HepG2 (cell line): ENCODE data around the gene PRR14. TPM values are rescaled to one million over a fixed set of nuclear protein-coding genes. Genes with fewer than 3 reads are reported as not detected.

Experiments used
- CCDC6 ChIP-seq: sonication (generic); formaldehyde crosslinking; IDR thresholded peaks from 2 replicates; pipeline ENCODE4 v1.8.1; 2022; ENCODE audit warnings: mild to moderate bottlenecking, missing genetic modification reagents, moderate library complexity
- ZBTB38 ChIP-seq: sonication (generic); formaldehyde crosslinking; IDR thresholded peaks from 2 replicates; pipeline ENCODE4 v1.5.1; 2020; ENCODE audit warnings: mild to moderate bottlenecking, missing genetic modification reagents
- ZNF10 ChIP-seq: sonication (generic); formaldehyde crosslinking; IDR thresholded peaks from 2 replicates; pipeline ENCODE4 v1.4.0; 2020; ENCODE audit warnings: mild to moderate bottlenecking, low read depth, missing genetic modification reagents, borderline replicate concordance
- ZNF282 ChIP-seq: fragments of 450-650 bp; IDR thresholded peaks from 2 replicates; pipeline ENCODE4 v1.6.1; 2018; ENCODE audit not compliant: partially characterized antibody
- polyA plus RNA-seq, 8 experiments: library from polyadenylated mRNA; depleted of rRNA in 3 of 8; stranded (reverse) in 7 of 8; unstranded in 1 of 8; fragments of >200 nt; fragmentation: Illumina TruSeq in 4 of 8; extraction: Trizol in 4 of 8; gene quantifications; 2 replicates each; pipeline versions ENCODE4 v1.2.1 to v1.2.3, GENCODE V29; 2011 to 2016; ENCODE audit warnings: low read depth in 4 of 8, missing spikeins in 1 of 8, mixed read lengths in 1 of 8; ENCODE audit not compliant: insufficient read depth in 1 of 8
- total RNA-seq, 5 experiments: library from RNA; depleted of rRNA; stranded (reverse); fragments of >200 nt; fragmentation: Illumina TruSeq; extraction: Trizol; gene quantifications; 2 replicates each; pipeline ENCODE4 v1.2.3, GENCODE V29; 2016; ENCODE audit warnings: low read depth in 1 of 5
- TF ChIP-seq, protein P1 (sequence below): sonication (generic); formaldehyde crosslinking; IDR thresholded peaks from 2 replicates; pipeline ENCODE4 v1.5.0; 2020; ENCODE audit warnings: mild to moderate bottlenecking, missing genetic modification reagents
- TF ChIP-seq, protein P2 (sequence below): IDR thresholded peaks from 2 replicates; pipeline ENCODE4 v1.6.1; 2016; ENCODE audit warnings: low read depth
- TF ChIP-seq, protein P3 (sequence below): sonication (generic); formaldehyde crosslinking; IDR thresholded peaks from 2 replicates; pipeline ENCODE4 v1.8.0; 2022; ENCODE audit warnings: low read depth, missing genetic modification reagents
- TF ChIP-seq, protein P4 (sequence below): sonication (generic); formaldehyde crosslinking; IDR thresholded peaks from 2 replicates; pipeline ENCODE4 v1.4.0; 2020; ENCODE audit warnings: missing genetic modification reagents, borderline replicate concordance

PRR14 gene
- total and polyA plus RNA-seq, 2 of the 13 experiments (the other 11 are each of a cell fraction or from before 2014, with no cell fraction given), result 8.4 to 11.0 TPM

DNA sequence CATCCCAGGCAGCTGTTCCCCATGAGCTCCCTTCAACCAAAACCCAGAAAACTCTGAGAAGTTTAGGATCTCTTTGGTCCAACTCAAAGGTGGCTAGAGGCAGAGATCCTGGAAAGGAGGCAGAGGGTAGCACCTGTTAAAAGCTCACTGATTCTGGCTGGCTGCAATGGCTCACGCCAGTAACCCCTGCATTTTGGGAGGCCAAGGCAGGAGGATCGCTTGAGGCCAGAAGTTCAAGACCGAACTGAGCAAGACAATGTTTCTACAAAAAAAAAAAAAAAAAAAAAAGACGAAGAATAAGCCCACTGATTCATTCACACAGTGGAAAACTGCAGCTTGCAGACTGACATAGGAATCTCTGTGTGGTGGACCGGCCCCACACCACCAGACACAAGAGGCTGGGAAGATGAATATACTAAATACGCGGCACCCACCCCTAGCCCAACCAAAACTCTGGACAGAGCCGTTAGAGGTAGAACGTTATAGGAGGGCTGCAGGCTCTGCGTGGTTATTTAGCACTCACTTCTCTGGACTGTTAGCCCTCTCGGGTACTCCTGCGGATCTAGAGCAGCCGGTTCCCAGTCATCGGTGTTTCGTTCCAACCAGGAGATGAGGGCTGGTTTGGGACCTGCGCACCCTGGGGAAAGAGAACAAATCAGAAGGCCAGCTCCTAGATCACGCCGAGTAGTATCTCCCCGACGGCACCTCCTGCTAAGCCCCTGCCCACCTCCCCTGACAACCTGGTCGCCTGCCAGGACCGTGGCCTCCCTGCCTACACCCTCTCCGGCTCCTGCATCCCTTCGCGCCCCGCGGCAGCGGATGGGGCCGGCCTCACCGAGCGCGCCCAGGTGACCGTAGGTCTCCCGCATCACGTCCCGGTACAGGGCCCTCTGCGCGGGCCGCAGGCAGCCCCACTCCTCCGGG is 41.5 kb upstream of the PRR14 start (continued):
- TF ChIP-seq, protein P1, sequence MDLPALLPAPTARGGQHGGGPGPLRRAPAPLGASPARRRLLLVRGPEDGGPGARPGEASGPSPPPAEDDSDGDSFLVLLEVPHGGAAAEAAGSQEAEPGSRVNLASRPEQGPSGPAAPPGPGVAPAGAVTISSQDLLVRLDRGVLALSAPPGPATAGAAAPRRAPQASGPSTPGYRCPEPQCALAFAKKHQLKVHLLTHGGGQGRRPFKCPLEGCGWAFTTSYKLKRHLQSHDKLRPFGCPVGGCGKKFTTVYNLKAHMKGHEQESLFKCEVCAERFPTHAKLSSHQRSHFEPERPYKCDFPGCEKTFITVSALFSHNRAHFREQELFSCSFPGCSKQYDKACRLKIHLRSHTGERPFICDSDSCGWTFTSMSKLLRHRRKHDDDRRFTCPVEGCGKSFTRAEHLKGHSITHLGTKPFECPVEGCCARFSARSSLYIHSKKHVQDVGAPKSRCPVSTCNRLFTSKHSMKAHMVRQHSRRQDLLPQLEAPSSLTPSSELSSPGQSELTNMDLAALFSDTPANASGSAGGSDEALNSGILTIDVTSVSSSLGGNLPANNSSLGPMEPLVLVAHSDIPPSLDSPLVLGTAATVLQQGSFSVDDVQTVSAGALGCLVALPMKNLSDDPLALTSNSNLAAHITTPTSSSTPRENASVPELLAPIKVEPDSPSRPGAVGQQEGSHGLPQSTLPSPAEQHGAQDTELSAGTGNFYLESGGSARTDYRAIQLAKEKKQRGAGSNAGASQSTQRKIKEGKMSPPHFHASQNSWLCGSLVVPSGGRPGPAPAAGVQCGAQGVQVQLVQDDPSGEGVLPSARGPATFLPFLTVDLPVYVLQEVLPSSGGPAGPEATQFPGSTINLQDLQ (CRISPR knock-in tag), result no peak
- TF ChIP-seq ZBTB38 (CRISPR knock-in tag) (peak; percentile 62; the same call in 1 of the 2 replicates), ZNF10 (CRISPR knock-in tag) (no peak), CCDC6 (CRISPR knock-in tag) (no peak), ZNF282 (no peak)
- TF ChIP-seq, protein P2, sequence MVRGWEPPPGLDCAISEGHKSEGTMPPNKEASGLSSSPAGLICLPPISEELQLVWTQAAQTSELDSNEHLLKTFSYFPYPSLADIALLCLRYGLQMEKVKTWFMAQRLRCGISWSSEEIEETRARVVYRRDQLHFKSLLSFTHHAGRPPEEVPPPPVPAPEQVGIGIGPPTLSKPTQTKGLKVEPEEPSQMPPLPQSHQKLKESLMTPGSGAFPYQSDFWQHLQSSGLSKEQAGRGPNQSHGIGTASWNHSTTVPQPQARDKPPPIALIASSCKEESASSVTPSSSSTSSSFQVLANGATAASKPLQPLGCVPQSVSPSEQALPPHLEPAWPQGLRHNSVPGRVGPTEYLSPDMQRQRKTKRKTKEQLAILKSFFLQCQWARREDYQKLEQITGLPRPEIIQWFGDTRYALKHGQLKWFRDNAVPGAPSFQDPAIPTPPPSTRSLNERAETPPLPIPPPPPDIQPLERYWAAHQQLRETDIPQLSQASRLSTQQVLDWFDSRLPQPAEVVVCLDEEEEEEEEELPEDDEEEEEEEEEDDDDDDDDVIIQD, result no peak
- TF ChIP-seq, protein P3, sequence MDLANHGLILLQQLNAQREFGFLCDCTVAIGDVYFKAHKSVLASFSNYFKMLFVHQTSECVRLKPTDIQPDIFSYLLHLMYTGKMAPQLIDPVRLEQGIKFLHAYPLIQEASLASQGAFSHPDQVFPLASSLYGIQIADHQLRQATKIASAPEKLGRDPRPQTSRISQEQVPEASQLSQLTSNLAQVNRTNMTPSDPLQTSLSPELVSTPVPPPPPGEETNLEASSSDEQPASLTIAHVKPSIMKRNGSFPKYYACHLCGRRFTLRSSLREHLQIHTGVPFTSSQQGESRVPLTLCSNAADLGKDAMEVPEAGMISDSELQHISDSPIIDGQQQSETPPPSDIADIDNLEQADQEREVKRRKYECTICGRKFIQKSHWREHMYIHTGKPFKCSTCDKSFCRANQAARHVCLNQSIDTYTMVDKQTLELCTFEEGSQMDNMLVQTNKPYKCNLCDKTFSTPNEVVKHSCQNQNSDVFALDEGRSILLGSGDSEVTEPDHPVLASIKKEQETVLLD (CRISPR knock-in tag), result no peak
- TF ChIP-seq, protein P4, sequence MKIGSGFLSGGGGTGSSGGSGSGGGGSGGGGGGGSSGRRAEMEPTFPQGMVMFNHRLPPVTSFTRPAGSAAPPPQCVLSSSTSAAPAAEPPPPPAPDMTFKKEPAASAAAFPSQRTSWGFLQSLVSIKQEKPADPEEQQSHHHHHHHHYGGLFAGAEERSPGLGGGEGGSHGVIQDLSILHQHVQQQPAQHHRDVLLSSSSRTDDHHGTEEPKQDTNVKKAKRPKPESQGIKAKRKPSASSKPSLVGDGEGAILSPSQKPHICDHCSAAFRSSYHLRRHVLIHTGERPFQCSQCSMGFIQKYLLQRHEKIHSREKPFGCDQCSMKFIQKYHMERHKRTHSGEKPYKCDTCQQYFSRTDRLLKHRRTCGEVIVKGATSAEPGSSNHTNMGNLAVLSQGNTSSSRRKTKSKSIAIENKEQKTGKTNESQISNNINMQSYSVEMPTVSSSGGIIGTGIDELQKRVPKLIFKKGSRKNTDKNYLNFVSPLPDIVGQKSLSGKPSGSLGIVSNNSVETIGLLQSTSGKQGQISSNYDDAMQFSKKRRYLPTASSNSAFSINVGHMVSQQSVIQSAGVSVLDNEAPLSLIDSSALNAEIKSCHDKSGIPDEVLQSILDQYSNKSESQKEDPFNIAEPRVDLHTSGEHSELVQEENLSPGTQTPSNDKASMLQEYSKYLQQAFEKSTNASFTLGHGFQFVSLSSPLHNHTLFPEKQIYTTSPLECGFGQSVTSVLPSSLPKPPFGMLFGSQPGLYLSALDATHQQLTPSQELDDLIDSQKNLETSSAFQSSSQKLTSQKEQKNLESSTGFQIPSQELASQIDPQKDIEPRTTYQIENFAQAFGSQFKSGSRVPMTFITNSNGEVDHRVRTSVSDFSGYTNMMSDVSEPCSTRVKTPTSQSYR, result peak; percentile 3; the same call in 1 of the 2 replicates
